GM21360 (cell line): ENCODE results near the gene FIGLA.
"Not testable (repeated sequence)": the region's sequence is repeated elsewhere in the genome, so short reads cannot be mapped to it uniquely, and the experiment has no call there.

Source experiments
- ATAC-seq: cut with Tn5 transposase; IDR thresholded peaks from one replicate; pipeline ENCODE4 v1.9.1; 2021; ENCODE audit warnings: mild to moderate bottlenecking, moderate library complexity; ENCODE audit not compliant: unreplicated experiment

FIGLA gene

GRCh38 chr2:70808983-70809958 lies 18.8 kb upstream of the FIGLA start:
- ATAC-seq, result no peak

DNA sequence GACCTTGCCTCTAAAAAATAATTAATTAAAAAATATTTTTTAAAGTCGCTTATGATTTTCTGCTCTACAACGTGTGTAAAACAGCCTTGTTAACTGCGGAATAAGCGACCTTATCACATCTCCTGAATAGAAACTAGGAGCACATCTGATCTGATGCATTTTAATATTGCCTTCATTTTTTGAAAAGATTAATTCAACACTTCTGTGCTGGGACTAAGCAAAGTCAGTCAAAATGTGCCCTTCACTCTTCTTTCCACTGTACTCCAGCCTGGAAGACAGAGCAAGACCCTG lies 17.3 kb upstream of the FIGLA start:
- ATAC-seq, result no peak

- ATAC-seq, result no peak
Measured at GRCh38 chr2:70807102-70807827, 16.8 kb upstream of the FIGLA start.

DNA sequence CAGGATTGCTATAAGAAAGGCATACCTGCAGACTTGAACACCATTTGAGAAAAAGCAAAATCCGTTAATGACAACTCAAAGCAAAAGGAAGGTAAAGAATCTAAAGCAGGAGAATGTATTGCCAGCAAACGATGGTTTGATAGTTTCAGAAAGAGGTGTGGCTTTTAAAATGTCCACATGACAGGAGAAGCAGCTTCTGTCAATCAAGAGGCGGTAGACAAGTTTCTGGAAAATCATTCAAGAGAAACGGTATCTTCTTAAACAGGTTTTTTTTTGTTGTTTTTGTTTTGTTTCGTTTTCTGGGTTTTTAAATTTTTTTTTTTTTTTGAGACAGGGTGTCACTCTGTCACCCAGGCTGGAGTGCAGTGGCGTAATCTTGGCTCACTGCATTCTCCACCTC lies 16.2 kb upstream of the FIGLA start:
- ATAC-seq, result no peak

GRCh38 chr2:70806013-70806412 lies 15.6 kb upstream of the FIGLA start:
- ATAC-seq, result no peak

DNA sequence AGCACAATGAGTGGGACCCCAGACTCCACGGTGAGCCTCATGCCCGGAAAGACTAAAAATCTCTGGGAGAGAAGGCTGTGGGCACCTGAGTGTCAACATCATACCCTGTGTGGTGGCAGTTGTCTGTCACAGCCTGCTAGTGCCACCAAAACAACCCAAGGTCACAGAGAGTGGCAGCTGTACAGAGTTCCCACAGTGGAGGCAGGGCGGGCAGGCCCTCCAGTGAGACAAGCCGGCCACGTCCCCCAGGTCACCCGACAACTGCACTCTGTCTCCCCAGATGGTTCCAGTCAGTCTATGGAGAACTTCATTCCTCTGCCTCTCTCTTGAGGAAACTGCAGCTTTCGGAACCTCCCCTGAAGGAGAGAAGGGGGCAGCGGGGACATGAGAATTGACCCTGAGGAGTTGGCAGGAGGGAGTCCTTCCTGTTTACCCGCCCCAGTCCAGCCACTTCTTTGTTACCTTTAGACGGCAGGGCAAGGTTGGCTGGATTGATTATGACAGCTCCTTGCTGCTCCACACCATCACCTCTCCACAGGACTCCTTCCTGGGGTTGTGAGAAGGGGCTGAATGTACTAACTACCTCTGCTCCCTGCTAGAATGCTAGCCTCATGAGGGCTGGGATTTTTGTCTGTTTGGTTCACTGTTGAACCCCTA lies 11.3 kb upstream of the FIGLA start:
- no peak for ATAC-seq

DNA sequence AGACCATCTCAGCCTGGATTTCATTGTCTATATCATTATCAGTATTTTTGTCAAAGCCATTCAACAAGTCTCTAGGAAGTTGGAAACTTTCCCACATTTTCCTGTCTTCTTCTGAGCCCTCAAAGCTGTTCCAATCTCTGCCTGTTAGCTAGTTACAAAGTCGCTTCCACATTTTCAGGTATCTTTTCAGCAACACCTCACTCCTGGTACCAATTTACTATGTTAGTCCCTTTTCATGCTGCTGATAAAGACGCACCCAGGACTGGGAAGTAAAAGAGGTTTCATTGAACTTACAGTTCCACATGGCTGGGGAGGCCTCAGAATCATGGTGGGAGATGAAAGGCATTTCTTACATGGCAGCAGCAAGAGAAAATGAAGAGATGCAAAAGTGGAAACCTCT lies 9.3 kb upstream of the FIGLA start:
- no peak for ATAC-seq

DNA sequence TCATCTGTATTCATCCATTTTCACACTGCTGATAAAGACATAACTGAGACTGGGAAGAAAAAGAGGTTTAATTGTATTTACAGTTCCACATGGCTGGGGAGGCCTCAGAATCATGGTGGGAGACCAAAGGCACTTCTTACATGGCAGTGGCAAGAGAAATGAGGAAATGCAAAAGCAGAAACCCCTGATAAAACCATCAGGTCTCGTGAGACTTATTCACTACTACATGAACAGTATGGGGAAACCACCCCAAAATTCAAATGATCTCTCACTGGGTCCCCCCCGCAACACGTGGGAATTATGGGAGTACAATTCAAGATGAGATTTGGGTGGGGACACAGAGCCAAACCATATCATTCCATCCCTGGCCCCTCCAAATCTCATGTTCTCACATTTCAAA lies 7.6 kb upstream of the FIGLA start:
- not testable (repeated sequence) for ATAC-seq

- no peak for ATAC-seq
Measured at GRCh38 chr2:70797506-70797905, 7.1 kb upstream of the FIGLA start.

DNA sequence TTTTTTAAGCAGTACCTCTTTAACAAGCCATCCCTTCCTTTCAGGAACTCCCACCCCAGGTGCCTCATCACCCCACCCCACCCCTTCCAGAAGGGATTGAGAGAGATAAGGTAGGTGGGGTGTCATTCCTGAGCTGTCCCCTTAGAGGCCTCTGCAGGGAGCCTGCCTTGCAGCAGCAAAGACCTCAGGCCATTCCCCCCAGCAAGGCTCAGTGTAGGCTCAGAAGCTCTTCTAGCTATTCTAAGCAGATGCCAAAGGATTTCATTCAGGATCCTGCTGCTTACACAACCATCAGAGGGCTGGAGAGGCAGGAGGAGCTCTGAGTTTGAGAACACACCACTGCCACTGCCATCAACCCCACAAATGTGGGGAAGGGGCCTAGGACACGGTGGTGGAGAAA lies 5.8 kb upstream of the FIGLA start:
- no peak for ATAC-seq

DNA sequence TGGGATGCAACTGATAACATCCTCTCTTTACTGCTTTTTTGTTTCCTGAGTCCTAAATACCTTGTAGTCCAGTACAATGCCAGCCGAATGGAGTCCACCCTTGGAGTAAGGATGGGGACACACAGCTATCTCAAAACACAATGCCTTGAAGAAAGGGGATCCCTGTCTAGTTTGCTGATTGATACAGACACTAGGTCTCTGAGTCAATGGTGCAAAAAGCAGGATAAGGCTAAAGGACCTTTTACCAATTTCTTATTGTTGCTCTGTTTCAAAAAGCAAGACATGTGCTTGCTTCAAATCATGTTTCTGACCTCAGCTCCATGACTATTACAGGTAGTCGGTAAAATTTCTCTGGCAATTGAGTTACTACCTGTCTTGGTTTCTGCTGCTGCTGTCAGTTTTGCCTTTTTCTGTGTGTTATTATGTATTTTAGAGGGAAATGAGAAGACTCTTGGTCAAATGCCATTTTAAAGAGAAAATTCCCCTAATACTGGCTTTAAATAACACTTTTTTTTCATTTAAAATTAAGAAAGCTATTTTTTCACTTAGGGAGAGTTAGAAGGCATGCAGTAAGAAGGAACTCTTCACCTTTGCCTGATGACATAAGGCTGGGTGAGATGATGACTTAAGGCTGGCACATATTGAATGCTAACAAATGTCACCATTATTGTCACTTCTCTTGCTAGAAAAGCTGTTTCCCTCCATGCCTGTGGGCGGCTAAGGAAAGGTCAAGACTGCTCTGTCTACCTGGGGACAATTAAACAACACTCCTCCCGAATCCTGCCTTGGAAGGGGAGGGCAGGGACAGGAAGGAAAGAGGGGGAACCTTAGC lies 4.9 kb upstream of the FIGLA start:
- ATAC-seq, result no peak

GRCh38 chr2:70793450-70793849 lies 3.0 kb upstream of the FIGLA start:
- no peak for ATAC-seq

DNA sequence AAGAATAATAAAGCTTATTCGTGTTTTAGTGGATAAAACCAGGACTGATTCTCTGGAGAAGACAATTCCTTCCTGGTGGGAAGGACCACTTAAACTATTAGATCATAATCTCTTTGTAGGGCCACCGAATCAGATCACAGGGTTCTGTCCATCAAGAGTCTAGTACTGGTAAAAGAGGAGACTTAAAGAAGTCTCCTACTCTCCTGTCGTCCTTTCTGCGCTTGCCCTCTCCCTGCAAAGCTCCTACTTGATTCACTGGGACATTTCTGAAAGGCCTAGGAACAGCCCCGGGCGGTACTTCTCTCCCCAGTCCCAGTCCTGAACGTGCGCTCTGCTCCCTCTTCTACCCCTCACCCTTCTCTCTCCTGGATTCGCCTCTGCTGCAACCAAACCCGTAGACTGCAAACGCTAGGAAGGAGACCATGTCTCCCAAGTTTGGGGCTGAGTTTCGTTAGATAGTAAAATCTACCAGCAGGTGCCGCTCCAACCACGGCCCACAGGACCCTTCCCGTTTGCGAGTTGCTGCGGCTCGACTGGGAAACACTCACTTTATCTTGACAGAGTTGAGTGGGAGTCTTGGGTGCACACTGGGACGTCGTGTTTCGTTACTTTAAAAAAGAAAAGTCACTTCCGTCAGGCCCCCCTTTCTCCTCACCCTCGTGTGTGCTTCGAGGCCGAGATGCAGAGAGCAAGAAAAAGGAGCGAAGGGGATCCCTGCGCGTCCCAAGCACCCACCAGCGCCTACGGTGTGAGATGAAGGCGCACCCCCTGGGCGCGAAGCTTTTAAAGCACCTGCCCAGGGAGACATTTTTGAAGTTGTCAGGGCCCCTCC lies 923 bp downstream of the FIGLA start:
- no peak for ATAC-seq

- ATAC-seq, result no peak
Measured at GRCh38 chr2:70785137-70785911, 5.1 kb downstream of the FIGLA start.

DNA sequence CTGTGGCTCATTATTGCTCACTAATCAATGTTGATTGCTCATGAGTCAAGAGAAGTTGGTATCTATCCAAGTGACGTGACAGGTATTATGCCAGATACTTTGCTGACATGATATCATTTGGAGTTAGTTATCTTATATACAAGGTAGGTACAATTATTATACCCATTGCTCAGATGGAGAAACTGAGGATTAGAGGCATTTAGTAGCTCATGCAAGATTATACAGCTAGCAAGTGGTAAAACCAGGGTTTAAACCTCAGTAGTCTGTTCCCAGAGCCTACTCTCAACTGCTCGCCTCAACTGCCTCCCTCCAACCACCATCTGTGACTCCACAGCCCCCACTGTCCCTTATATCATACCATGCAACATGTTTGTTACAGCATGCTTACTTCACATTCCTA lies 6.1 kb downstream of the FIGLA start:
- ATAC-seq, result no peak

GRCh38 chr2:70779911-70780545 lies 10.4 kb downstream of the FIGLA start:
- no peak for ATAC-seq

DNA sequence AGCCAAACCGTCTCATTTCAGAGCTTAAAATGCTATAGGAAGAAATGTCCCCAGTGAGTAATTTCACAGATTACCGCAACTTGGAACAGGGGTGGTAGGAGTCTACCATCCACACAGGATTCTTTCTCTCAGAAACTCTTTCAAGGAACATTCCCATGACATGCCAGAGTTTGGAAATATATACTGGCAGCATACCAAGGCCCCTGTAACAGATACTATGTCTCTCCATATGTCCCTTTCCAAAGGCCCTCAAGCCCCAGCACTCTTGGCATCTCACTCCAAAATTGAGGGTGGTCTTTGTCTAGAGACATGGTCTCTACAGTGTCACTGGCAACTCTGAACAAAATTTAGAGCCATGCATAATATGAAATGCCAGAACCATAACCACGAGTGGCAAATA lies 11.0 kb downstream of the FIGLA start:
- no peak for ATAC-seq

DNA sequence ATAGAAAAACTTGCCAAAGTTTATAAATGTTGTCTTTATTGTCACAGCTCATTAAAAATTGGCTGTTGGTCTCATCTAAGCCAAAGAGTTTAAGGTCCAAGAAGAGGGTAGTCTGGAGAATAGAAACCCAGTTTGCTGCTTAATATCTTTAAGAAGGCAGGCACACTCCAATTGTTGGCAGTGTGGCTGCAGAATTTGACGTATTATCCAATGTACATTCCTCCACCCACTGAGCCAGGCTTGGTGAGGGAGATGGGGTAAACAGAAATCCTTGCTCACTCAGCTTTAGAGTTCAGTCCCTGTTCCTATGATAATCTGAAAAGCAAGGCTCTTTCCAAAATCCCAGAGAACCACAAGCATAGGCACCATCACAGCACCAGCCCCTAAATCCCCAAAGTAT lies 11.8 kb downstream of the FIGLA start:
- ATAC-seq, result no peak

DNA sequence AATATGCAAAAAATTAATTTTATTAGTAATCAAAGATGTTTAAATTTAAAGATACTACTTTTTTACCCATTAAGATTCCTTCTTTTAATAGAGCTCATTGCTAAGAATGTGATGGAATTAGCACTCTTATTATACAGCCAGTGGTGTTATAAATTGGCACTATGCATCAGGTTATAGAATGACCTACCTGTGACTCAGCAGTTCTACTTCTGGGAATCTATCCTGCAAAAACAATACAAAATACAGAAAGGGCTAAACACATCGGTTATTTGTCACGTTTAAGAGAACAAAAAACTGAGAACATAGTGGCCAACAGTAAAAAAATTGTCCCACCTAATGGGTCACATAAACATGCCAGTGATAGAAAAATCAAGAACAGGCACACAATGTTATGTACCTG lies 13.0 kb downstream of the FIGLA start:
- ATAC-seq, result no peak
